Suppressor macrophage (primary cell): ENCODE data around the gene KLK3.
"Not testable (repeated sequence)": the region's sequence is repeated elsewhere in the genome, so short reads cannot be mapped to it uniquely, and the experiment has no call there.

Source experiments
- DNase-seq, 4 experiments: peaks; one replicate each; pipeline ENCODE4 v3.0.0-alpha.2; 2020 to 2022
- total RNA-seq, 17 experiments: gene quantifications; one replicate each; lab custom pipeline; 2026; ENCODE audit warnings: mixed read lengths in 6 of 17, inconsistent platforms in 3 of 17; lab: John Stamatoyannopoulos, UW

The KLK3 gene
- 0 to 1.4 (median 0) reads per million in 17 experiments for total RNA-seq

GRCh38 chr19:50854636-50855410 is at the start of gene KLK3:
Gene KLK3, plus strand, starts transcription at chr19:50854915. Its CDS starts 41 bp downstream, at chr19:50854956.
- DNase-seq, result no peak

GRCh38 chr19:50808856-50809255 is 45.9 kb upstream of the KLK3 start:
- DNase-seq, result no peak

DNA sequence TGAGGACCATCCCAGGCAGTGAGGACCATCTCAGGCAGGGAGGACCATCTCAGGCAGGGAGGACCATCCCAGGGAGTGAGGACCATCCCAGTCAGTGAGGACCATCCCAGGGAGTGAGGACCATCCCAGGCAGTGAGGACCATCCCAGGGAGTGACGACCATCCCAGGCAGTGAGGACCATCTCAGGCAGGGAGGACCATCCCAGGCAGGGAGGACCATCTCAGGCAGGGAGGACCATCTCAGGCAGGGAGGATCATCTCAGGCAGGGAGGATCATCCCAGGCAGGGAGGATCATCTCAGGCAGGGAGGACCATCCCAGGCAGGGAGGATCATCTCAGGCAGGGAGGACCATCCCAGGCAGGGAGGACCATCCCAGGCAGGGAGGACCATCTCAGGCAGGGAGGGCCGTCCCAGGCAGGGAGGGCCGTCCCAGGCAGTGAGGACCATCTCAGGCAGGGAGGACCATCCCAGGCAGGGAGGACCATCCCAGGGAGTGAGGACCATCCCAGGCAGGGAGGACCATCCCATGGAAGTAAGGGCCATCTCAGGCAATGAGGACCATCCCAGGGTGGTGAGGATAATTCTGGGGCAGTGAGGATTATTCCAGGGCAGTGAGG is 43.0 kb upstream of the KLK3 start:
- DNase-seq, result not testable (repeated sequence)

GRCh38 chr19:50812474-50812873 is 42.2 kb upstream of the KLK3 start:
- DNase-seq, result no peak

DNA sequence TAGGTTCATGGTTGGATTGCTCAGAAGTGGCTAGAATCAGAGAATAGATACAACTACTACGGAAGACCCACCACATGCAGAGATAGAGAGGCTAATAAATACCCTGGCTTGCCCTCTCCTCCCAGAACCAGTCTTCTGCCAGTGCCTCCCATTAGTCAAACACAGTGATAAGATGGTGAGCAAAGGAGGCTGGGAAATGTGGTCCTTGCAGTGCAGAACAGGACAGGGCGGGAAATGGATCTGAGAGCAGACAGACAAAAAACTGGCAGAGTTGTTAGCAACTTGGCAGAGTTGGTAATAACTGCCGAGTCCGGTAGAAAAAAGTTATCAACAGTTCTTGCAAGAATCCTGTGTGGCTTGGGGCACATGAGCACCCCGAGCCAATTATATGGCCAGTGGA is 39.8 kb upstream of the KLK3 start:
- no peak for DNase-seq

- DNase-seq, result no peak
Observed at GRCh38 chr19:50815439-50815838, 39.3 kb upstream of the KLK3 start.

DNA sequence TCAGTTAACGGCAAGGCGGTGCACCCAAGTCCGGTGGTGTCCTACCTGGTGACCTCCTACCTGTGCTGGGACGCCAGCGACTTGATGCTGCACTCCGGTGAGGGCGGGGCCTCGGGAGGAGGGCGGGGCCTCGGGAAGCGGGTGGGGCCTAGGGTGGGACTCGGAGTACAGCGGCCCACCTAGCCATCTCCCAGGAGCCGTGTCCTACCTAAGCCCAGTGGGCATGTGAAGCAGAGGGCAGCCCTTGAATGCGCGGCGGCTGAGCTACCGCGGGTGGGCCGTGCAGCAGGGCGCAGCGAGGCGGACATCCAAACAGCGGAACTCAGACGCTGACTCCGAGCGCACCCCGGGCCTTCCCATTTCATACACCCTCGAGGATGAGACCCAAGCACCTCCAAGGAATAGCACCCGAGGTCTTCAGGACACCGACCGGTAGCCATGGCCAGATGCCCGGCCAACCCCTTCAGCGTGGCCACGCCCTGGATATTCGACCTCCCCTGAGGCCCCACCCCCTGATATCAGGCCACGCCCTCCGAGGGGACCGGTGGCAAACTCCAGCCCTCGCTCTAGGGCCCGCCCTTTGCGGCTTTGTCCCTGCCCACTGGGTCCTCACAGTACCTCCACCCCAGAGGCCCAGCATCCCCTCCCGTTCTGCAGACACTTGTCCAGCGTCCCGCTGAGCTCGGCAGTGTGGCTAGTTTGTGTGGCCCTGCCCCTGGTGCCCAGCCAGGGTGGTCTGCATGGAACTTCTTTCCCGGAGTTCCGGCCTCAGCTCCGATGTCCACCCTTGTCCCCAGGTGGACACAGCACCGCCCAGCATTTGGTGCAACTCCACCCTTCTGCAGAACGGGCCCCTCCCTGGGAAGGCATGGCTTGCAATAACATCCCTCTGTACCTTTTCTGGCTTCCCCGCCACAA is 36.5 kb upstream of the KLK3 start:
- DNase-seq, result peak; percentile 31 to 65 (median 50)

DNA sequence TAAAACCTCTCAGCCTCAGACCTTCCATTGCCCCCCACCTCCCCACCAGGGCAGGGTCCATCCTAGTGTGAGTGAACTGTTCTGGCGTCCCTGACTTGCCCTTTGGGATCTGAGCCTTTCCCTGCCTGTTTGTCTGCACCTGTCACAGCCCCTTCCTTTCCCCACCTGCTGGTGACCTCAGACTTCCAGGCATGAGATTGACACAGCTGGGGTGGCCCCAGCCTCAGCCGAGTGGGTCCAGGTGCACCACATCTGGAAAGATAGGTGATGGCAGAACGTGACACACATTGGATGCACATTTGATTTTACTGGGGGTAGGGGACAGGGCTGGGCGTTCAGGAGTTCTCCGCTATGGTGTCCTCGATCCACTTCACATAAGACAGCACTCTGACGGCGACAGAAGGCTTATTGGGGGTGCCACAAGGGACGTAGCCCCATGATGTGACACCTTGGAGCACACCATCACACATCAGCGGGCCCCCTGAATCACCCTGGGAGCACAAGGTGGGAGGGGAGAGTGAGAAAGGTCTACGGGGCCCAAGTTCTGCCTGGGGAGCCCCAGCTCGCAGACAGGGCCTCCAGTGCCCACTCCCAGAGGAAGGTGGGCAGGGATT is 35.7 kb upstream of the KLK3 start:
- DNase-seq, result no peak

DNA sequence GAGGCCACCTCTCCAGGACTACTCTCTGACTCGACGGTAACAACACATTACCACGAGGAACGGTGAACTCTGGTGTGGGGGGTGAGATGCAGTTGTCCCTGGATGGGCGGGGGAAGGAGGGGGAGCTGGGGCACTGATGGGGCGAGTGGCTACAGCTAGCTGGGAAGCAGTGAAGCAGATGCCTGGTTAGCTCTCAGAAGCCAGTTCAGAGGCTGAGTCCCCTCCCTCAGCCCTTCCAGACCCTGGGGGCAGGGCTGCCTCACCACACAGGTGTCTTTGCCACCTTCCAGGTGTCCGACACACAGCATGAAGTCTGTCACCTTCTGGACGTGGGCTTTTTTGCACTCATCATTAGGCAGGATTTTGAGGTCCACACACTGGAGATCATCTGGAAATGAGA is 35.1 kb upstream of the KLK3 start:
- DNase-seq, result no peak

- no peak for DNase-seq
Observed at GRCh38 chr19:50820086-50820485, 34.6 kb upstream of the KLK3 start.

GRCh38 chr19:50820549-50821247 is 34.0 kb upstream of the KLK3 start:
- peak in 2 of 4 experiments; percentile 19 to 28 for DNase-seq

DNA sequence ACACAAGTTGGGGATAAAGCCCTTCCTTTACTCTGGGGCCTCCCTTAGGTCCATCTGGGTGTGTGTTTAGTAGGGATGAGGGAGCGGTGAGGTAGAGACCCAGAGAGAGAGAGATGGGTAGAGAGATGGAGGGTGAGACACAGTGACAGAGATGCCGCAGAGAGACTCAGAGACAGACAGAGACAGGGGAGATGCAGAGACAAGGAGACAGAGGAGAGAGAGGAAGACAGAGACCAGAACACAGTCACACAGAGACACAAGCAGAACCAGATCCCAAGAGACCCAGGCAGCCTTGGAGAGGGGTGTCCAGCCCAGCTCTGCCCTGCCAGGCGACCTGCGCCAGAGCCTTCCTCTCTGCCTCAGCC is 33.5 kb upstream of the KLK3 start:
- no peak for DNase-seq

GRCh38 chr19:50821622-50822021 is 33.1 kb upstream of the KLK3 start:
- no peak for DNase-seq

GRCh38 chr19:50822661-50823208 is 32.0 kb upstream of the KLK3 start:
- DNase-seq, result no peak

DNA sequence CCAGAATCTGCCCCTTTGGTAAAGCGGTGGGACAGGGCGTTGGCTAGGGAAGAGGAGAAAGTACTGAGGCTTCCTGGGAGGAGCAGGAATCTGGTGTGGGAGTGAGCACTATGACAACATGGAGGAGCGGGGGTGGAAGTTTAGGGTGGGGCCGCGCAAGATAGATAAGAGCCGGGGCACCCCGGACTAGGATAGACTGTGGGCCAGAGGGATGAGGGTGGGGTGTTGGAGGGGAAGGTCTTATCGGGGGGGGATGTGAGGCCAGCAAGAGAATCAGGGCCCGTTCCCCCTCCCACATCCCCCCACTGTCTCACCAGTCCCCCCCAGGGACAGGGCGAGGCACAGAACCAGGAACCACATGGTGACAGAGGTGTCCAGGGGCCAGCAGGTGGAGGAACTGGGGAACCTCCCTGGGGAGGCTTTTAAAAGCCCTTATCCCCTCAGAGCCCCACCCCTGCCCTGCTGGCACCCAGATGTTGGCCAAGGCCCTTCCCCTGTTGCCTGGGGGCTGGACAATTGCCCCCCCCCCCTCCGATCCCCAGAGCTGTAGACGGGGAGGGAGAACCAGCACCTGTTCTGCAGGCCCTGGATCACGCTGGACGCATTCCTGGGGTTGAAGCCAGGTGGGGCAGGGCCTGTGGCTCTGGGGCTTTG is 31.2 kb upstream of the KLK3 start, which contains the start of gene KLK1:
TSS of gene KLK1 (minus strand) at position 399 of the 654 bp plus-strand sequence. CDS start at position 360, 39 bp downstream.
- no peak for DNase-seq

DNA sequence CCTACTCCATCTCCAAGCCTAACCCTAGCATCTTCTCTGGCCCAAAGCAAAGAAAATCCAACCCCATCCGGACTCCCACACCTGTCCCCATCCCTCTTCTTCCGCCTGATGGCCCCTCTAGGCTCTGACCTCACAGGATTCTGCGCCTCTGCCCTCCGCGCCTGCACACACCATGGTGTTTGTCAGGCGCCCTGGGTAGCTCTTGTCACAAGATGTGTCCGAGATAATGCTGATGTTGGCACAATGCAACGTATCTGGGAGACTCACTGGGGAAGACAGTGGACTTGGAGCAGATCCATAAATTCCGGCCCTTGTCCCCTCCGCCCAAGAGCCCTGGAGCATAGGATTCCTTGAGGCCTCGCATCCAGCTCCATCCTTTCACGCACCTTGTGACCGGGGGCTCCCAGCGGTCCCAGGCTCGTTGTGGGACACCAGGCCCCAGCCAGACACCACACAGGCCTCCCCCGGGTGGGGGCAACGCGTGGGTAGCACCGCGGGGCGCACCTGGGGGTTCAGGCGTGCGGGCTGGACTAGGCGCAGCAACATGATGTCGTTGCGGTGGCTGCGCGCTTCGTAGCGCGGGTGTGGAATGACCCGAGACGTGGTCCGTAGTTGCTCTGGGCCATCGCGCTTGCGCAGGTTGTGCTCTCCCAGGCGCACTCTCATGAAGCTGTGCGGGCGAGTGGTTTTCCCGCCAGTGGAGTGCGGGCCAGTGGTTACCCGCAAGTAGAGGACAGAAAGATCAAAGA is 28.0 kb upstream of the KLK3 start:
- DNase-seq, result no peak

DNA sequence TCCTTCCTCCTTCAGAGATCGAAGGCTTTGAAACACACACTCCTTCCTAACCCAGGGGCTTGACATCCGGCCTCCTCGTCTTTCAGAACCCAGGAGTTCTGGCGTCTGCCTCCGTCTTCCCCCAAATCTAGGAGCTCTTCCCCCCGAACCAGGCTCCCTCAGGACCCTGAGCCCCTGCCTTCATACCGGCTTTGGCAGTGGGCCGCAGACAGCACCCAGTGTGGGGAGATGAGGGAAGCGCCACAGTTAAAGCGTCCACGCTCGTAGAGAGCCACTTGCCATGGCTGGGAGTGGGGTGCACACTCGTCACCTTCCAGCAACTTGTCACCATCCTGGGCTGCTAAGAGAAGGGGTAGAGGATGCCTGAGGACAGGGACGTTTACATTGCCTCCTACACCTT is 27.2 kb upstream of the KLK3 start:
- DNase-seq, result no peak

GRCh38 chr19:50829801-50830200 is 24.9 kb upstream of the KLK3 start:
- no peak for DNase-seq

DNA sequence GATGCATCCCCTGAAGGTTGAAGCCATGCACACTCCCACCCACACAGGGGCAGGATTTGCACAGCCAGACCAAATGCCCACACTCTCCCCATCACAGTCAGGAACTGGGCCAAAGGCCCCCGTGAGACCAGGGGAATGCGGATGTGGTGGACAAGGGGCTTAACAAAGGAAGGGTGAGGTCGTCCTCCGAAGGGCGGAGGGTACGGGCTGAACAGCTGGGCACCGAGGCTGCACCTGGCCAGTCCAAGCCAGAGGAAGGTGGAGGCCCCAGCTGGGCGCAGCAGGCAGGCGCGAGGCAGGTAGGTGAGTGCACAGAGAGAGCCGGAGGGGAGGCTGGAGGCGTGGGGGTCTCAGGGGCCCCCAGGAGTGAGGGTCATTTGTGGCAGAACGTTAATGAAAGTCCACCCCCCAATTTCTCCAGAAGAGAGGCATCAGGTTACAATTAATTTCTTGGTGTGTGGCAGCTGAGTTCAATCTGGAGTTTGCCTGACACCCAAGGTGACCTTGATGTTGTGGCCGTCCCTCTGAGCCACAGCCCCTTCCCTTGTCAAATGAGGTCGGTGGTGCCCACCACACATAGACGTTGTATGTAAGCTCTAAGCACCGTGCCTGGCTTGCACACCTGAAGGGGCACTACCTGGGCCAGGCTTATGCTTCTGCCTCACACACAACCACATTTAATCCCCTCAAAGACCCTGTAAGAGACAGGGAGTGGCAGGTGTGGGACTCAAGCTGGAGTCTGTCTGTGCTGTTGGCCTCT is 24.3 kb upstream of the KLK3 start:
- no peak for DNase-seq

DNA sequence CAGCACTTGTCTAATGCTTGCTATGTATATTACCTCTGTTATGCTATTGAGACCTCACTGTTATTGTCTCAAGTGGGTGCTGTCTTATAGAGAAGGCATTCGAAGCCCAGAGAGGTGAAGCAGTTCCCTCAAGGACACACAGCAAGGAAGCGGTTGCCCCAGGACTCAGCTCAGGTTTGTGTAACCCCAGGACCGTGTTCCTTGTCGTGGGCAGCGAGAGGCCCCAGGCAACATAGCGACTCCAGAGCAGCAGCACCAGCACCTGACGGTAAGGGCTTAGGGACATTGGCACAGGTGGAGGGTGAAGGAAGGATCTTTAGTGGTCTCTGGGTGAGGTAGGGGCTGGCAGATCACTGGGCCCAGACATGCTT is 23.7 kb upstream of the KLK3 start:
- no peak for DNase-seq
